Dendritic cell treated with granulocyte-macrophage colony-stimulating factor and Interleukin-4, amounts not matched to agents 40 ng/mL and 50 ng/mL, for 4 days (primary cell): ENCODE measurements around the gene MORC3.

Experiments
- H3K27ac Mint-ChIP-seq: one replicate; pipeline ENCODE4 v1.8.0; 2022; ENCODE audit warnings: mild to moderate bottlenecking, mixed read lengths
- H3K27me3 Mint-ChIP-seq: one replicate; pipeline ENCODE4 v1.8.0; 2022; ENCODE audit warnings: mild to moderate bottlenecking, mixed read lengths
- H3K36me3 Mint-ChIP-seq: one replicate; pipeline ENCODE4 v1.8.0; 2022; ENCODE audit warnings: low read depth, mixed read lengths
- H3K4me1 Mint-ChIP-seq: one replicate; pipeline ENCODE4 v1.8.0; 2022; ENCODE audit warnings: low read depth, mixed read lengths
- H3K4me3 Mint-ChIP-seq: one replicate; pipeline ENCODE4 v1.8.0; 2022; ENCODE audit warnings: mild to moderate bottlenecking, moderate library complexity, mixed read lengths
- H3K9me3 Mint-ChIP-seq: one replicate; pipeline ENCODE4 v1.8.0; 2022; ENCODE audit warnings: mixed read lengths
- intact Hi-C: fragments of 100-400 bp; cut with micrococcal nuclease; formaldehyde crosslinking; loops from one replicate; pipeline ENCODE4 v1.15.0; 2022

The MORC3 gene

GRCh38 chr21:36408568-36408967 is 88.6 kb downstream of the MORC3 start:
- Mint-ChIP-seq H3K27ac (no peak overlapping the region), H3K27me3 (no peaks in the 10 kb centered on the region), H3K4me3 (no peak overlapping the region), H3K36me3 (peaks cover 13% of the 10 kb centered on the region), H3K9me3 (no peaks in the 10 kb centered on the region), H3K4me1 (no peaks in the 10 kb centered on the region)
- intact Hi-C loops, result no loop called here

- Mint-ChIP-seq H3K4me1 (no peaks in the 10 kb centered on the region), H3K27ac (no peak overlapping the region), H3K9me3 (no peaks in the 10 kb centered on the region), H3K27me3 (no peaks in the 10 kb centered on the region), H3K4me3 (no peak overlapping the region), H3K36me3 (peaks cover 13% of the 10 kb centered on the region)
- intact Hi-C loops, result no loop called here
Observed at GRCh38 chr21:36411301-36411700, 91.3 kb downstream of the MORC3 start.

GRCh38 chr21:36412916-36413315 is 92.9 kb downstream of the MORC3 start:
- intact Hi-C loops, result no loop called here
- H3K9me3 Mint-ChIP-seq, result no peaks in the 10 kb centered on the region
- no peak overlapping the region for H3K27ac Mint-ChIP-seq
- H3K36me3 Mint-ChIP-seq, result peaks cover 13% of the 10 kb centered on the region
- no peaks in the 10 kb centered on the region for H3K4me1 Mint-ChIP-seq
- no peaks in the 10 kb centered on the region for H3K27me3 Mint-ChIP-seq
- no peak overlapping the region for H3K4me3 Mint-ChIP-seq

GRCh38 chr21:36415375-36415774 is 95.4 kb downstream of the MORC3 start:
- no peaks in the 10 kb centered on the region for H3K27me3 Mint-ChIP-seq
- intact Hi-C loops, result no loop called here
- no peak overlapping the region for H3K27ac Mint-ChIP-seq
- no peak overlapping the region for H3K4me3 Mint-ChIP-seq
- peaks cover 13% of the 10 kb centered on the region for H3K36me3 Mint-ChIP-seq
- H3K4me1 Mint-ChIP-seq, result no peaks in the 10 kb centered on the region
- H3K9me3 Mint-ChIP-seq, result no peaks in the 10 kb centered on the region

GRCh38 chr21:36419241-36419640 is 99.2 kb downstream of the MORC3 start:
- H3K9me3 Mint-ChIP-seq, result no peaks in the 10 kb centered on the region
- no peak overlapping the region for H3K27ac Mint-ChIP-seq
- H3K36me3 Mint-ChIP-seq, result no peaks in the 10 kb centered on the region
- no peak overlapping the region for H3K4me3 Mint-ChIP-seq
- intact Hi-C loops, result no loop called here
- H3K4me1 Mint-ChIP-seq, result peaks cover 24% of the 10 kb centered on the region
- H3K27me3 Mint-ChIP-seq, result no peaks in the 10 kb centered on the region

- H3K4me1 Mint-ChIP-seq, result peaks cover 25% of the 10 kb centered on the region
- no peak overlapping the region for H3K27ac Mint-ChIP-seq
- no peaks in the 10 kb centered on the region for H3K36me3 Mint-ChIP-seq
- intact Hi-C loops, result loop anchor here (1.0 to 10.0 kb wide), 2 partner anchors 85 to 507 kb away; no protein-coding TSS in a partner anchor
- H3K4me3 Mint-ChIP-seq, result no peak overlapping the region
- H3K27me3 Mint-ChIP-seq, result no peaks in the 10 kb centered on the region
- no peaks in the 10 kb centered on the region for H3K9me3 Mint-ChIP-seq
Observed at GRCh38 chr21:36419996-36420395, 100.0 kb downstream of the MORC3 start.

- intact Hi-C loops, result loop anchor here (1.0 to 10.0 kb wide), 2 partner anchors 84 to 507 kb away; no protein-coding TSS in a partner anchor
- Mint-ChIP-seq H3K4me3 (no peak overlapping the region), H3K4me1 (peaks cover 25% of the 10 kb centered on the region), H3K36me3 (no peaks in the 10 kb centered on the region), H3K27ac (no peak overlapping the region), H3K27me3 (no peaks in the 10 kb centered on the region), H3K9me3 (no peaks in the 10 kb centered on the region)
Observed at GRCh38 chr21:36420571-36421339, 100.8 kb downstream of the MORC3 start.

GRCh38 chr21:36422279-36423098 is 102.5 kb downstream of the MORC3 start:
- peaks cover 25% of the 10 kb centered on the region for H3K4me1 Mint-ChIP-seq
- no peaks in the 10 kb centered on the region for H3K9me3 Mint-ChIP-seq
- H3K27ac Mint-ChIP-seq, result no peak overlapping the region
- H3K4me3 Mint-ChIP-seq, result no peak overlapping the region
- intact Hi-C loops, result loop anchor here (2.0 to 10.0 kb wide), 2 partner anchors 82 to 166 kb away; no protein-coding TSS in a partner anchor
- H3K27me3 Mint-ChIP-seq, result no peaks in the 10 kb centered on the region
- H3K36me3 Mint-ChIP-seq, result no peaks in the 10 kb centered on the region

GRCh38 chr21:36423771-36424433 is 103.9 kb downstream of the MORC3 start:
- intact Hi-C loops, result loop anchor here (2.0 to 10.0 kb wide), 2 partner anchors 81 to 165 kb away; no protein-coding TSS in a partner anchor
- Mint-ChIP-seq H3K4me3 (no peak overlapping the region), H3K27ac (no peak overlapping the region), H3K9me3 (no peaks in the 10 kb centered on the region), H3K36me3 (no peaks in the 10 kb centered on the region), H3K27me3 (no peaks in the 10 kb centered on the region), H3K4me1 (peaks cover 32% of the 10 kb centered on the region)

GRCh38 chr21:36424592-36424991 is 104.6 kb downstream of the MORC3 start:
- H3K27ac Mint-ChIP-seq, result no peak overlapping the region
- intact Hi-C loops, result loop anchor here (10.0 kb wide), 1 partner anchor 80 kb away; no protein-coding TSS in a partner anchor

GRCh38 chr21:36425286-36425685 is 105.3 kb downstream of the MORC3 start:
- H3K27me3 Mint-ChIP-seq, result no peaks in the 10 kb centered on the region
- H3K36me3 Mint-ChIP-seq, result no peaks in the 10 kb centered on the region
- no peaks in the 10 kb centered on the region for H3K9me3 Mint-ChIP-seq
- intact Hi-C loops, result loop anchor here (10.0 kb wide), 1 partner anchor 80 kb away; no protein-coding TSS in a partner anchor
- H3K27ac Mint-ChIP-seq, result no peak overlapping the region
- H3K4me1 Mint-ChIP-seq, result peaks cover 46% of the 10 kb centered on the region
- no peak overlapping the region for H3K4me3 Mint-ChIP-seq

More at GRCh38 chr21:36424592-36424991, 104.6 kb downstream of the MORC3 start:
- no peaks in the 10 kb centered on the region for H3K36me3 Mint-ChIP-seq
- H3K4me1 Mint-ChIP-seq, result peaks cover 39% of the 10 kb centered on the region
- no peaks in the 10 kb centered on the region for H3K27me3 Mint-ChIP-seq
- no peak overlapping the region for H3K4me3 Mint-ChIP-seq
- H3K9me3 Mint-ChIP-seq, result no peaks in the 10 kb centered on the region
